H1 (cell line): ENCODE results near the gene TRPC4. TPM values are rescaled to one million over a fixed set of nuclear protein-coding genes. Genes with fewer than 3 reads are reported as not detected.

Experiments used
- polyA plus RNA-seq, 7 experiments: library from polyadenylated mRNA; depleted of rRNA in 3 of 7; stranded (reverse) in 5 of 7; unstranded in 2 of 7; fragments of >200 nt in 5 of 7; fragments of 200-250 nt in 2 of 7; gene quantifications; 1 replicate in 5 of 7; 2 replicates in 1 of 7; 4 replicates in 1 of 7; pipeline versions ENCODE4 v1.2.1 to v1.2.3, GENCODE V29; 2011 to 2013; ENCODE audit warnings: missing spikeins in 2 of 7, mixed read lengths in 2 of 7
- total RNA-seq: library from RNA; stranded (reverse); fragmentation: NEBNext Ultra II Directional; extraction: Animal tissue kit (Norgen Biotek cat#: 25700); gene quantifications from 2 replicates; pipeline ENCODE4 v1.2.1, GENCODE V29; 2021
- TF ChIP-seq, protein P1 (sequence below): IDR thresholded peaks from 2 replicates; pipeline ENCODE4 v1.6.1; 2012; ENCODE audit warnings: inconsistent platforms

The TRPC4 gene
- total and polyA plus RNA-seq, 2 of the 8 experiments (the other 6 are each of a cell fraction or from before 2014, with no cell fraction given): 12.3 to 14.7 TPM

DNA sequence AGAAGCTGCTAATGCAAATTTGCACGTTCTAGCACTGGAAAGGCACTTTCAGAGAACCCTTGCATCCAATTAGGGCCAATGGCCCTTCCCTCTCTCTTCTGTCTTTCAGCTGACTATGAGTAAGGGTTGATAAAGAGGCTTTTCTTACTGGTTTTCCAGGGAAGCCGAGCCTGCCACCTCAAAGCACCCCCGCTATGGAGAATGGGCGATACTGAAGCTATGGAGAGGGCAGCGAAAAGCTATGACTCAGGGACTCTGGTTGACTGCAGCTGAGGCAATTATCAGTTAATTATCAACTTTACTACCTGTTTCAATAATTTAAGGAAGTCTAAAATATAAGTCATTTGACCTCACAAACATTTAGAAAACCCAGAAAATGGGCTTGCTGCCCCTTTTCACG is 115.8 kb downstream of the TRPC4 start (continued):
- TF ChIP-seq, protein P1, sequence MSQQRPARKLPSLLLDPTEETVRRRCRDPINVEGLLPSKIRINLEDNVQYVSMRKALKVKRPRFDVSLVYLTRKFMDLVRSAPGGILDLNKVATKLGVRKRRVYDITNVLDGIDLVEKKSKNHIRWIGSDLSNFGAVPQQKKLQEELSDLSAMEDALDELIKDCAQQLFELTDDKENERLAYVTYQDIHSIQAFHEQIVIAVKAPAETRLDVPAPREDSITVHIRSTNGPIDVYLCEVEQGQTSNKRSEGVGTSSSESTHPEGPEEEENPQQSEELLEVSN: no peak
